Measurements from ENCODE around the gene LMF2.
A peak's percentile ranks its signal among the peaks of the same experiment; 100 is the strongest.

Gene LMF2

GRCh38 chr22:50507421-50507990 lies at the start of gene LMF2:
Gene LMF2 (minus strand): TSS chr22:50507702. CDS start chr22:50507675, 27 bp downstream.
- DNase-seq (ENCODE audit: low read depth in 2 of 2), result peak; percentile 91 to 94

GRCh38 chr22:50556703-50557102 lies 49.2 kb upstream of the LMF2 start:
- DNase-seq (ENCODE audit: low read depth in 2 of 2), result no peak

GRCh38 chr22:50553310-50553709 lies 45.8 kb upstream of the LMF2 start:
- no peak for DNase-seq (ENCODE audit: low read depth in 2 of 2)

GRCh38 chr22:50551160-50551752 lies 43.8 kb upstream of the LMF2 start:
- DNase-seq (ENCODE audit: low read depth in 2 of 2), result no peak

GRCh38 chr22:50550395-50550794 lies 42.9 kb upstream of the LMF2 start:
- DNase-seq (ENCODE audit: low read depth in 2 of 2), result no peak

GRCh38 chr22:50548921-50549790 lies 41.7 kb upstream of the LMF2 start:
- DNase-seq (ENCODE audit: low read depth in 2 of 2), result no peak

- DNase-seq (ENCODE audit: low read depth in 2 of 2), result peak in 1 of 2 donors; percentile 52
Measured at GRCh38 chr22:50548040-50548920, 40.8 kb upstream of the LMF2 start.

GRCh38 chr22:50547263-50547985 lies 39.9 kb upstream of the LMF2 start:
- no peak for DNase-seq (ENCODE audit: low read depth in 2 of 2)

GRCh38 chr22:50546326-50547262 lies 39.1 kb upstream of the LMF2 start:
- no peak for DNase-seq (ENCODE audit: low read depth in 2 of 2)

GRCh38 chr22:50545522-50546325 lies 38.2 kb upstream of the LMF2 start, which contains the start of gene KLHDC7B:
Gene KLHDC7B (plus strand): TSS chr22:50545899. CDS start chr22:50546244, 345 bp downstream.
- DNase-seq (ENCODE audit: low read depth in 2 of 2), result no peak

GRCh38 chr22:50544746-50545253 lies 37.3 kb upstream of the LMF2 start:
- no peak for DNase-seq (ENCODE audit: low read depth in 2 of 2)

- DNase-seq (ENCODE audit: low read depth in 2 of 2), result peak; percentile 83 to 84
Measured at GRCh38 chr22:50544078-50544745, 36.7 kb upstream of the LMF2 start.

- DNase-seq (ENCODE audit: low read depth in 2 of 2), result peak in 1 of 2 donors; percentile 37
Measured at GRCh38 chr22:50542416-50542927, 35.0 kb upstream of the LMF2 start.

GRCh38 chr22:50541667-50542026 lies 34.1 kb upstream of the LMF2 start:
- DNase-seq (ENCODE audit: low read depth in 2 of 2), result peak in 1 of 2 donors; percentile 42

- DNase-seq (ENCODE audit: low read depth in 2 of 2), result no peak
Measured at GRCh38 chr22:50540381-50540780, 32.9 kb upstream of the LMF2 start.

GRCh38 chr22:50537765-50538164 lies 30.3 kb upstream of the LMF2 start:
- DNase-seq (ENCODE audit: low read depth in 2 of 2), result no peak

- no peak for DNase-seq (ENCODE audit: low read depth in 2 of 2)
Measured at GRCh38 chr22:50536226-50536625, 28.7 kb upstream of the LMF2 start.

- DNase-seq (ENCODE audit: low read depth in 2 of 2), result no peak
Measured at GRCh38 chr22:50535113-50535512, 27.6 kb upstream of the LMF2 start.
